Fibroblast of pulmonary artery (primary cell): Measurements from ENCODE around the gene HAPLN2.

ENCODE experiments used
- DNase-seq: peaks from one replicate; pipeline ENCODE4 v3.0.0-alpha.2; 2010; ENCODE audit warnings: low read depth
- H3K4me3 ChIP-seq: replicated peaks from 2 replicates; pipeline ENCODE4 v1.5.1; 2011; ENCODE audit warnings: low read depth, mild to moderate bottlenecking, control low read depth, low read length, moderate library complexity
- CTCF ChIP-seq: IDR thresholded peaks from 2 replicates; pipeline ENCODE4 v1.5.1; 2011; ENCODE audit warnings: mild to moderate bottlenecking, control low read depth, low read length, inconsistent platforms; ENCODE audit errors: missing control alignments

HAPLN2 gene

GRCh38 chr1:156640842-156641706 lies 21.9 kb downstream of the HAPLN2 start:
- TF ChIP-seq CTCF = no peak
- no peak overlapping the region for H3K4me3 ChIP-seq
- no peak for DNase-seq

- peak; percentile 31 for DNase-seq
- no peak for TF ChIP-seq CTCF
Observed at GRCh38 chr1:156641761-156642264, 22.6 kb downstream of the HAPLN2 start, which contains the start of gene BCAN. TSS of gene BCAN (plus strand) at chr1:156642117. CDS start at chr1:156646055, 3,938 bp downstream.

GRCh38 chr1:156642265-156643048 lies 23.2 kb downstream of the HAPLN2 start:
- H3K4me3 ChIP-seq = no peak overlapping the region
- no peak for TF ChIP-seq CTCF
- DNase-seq = no peak

More at GRCh38 chr1:156641761-156642264, 22.6 kb downstream of the HAPLN2 start, which contains the start of gene BCAN:
- H3K4me3 ChIP-seq = no peak within 1 kb of the TSS

- no peak for TF ChIP-seq CTCF
- no peak for DNase-seq
- no peak overlapping the region for H3K4me3 ChIP-seq
Observed at GRCh38 chr1:156643049-156643777, 24.0 kb downstream of the HAPLN2 start.

GRCh38 chr1:156643778-156644092 lies 24.5 kb downstream of the HAPLN2 start:
- no peak for TF ChIP-seq CTCF
- no peak overlapping the region for H3K4me3 ChIP-seq
- no peak for DNase-seq

- TF ChIP-seq CTCF = no peak
- DNase-seq = no peak
- H3K4me3 ChIP-seq = no peak overlapping the region
Observed at GRCh38 chr1:156644146-156644545, 24.9 kb downstream of the HAPLN2 start.
